ENCODE results near the gene DOCK3.

DOCK3 gene

GRCh38 chr3:51350751-51351150, 676.0 kb downstream of the DOCK3 start:
- Histone ChIP-seq H2BK15ac (replicated peaks; ENCODE audit: low read depth) (no peak overlapping the region), H2AK5ac (ENCODE audit: low read length) (no peak overlapping the region), H4K8ac (ENCODE audit: low read depth, low read length) (no peak overlapping the region), H3K36me3 (ENCODE audit: control insufficient read depth, insufficient read depth, low read length) (no peaks in the 10 kb centered on the region), H3K56ac (ENCODE audit: low read length) (no peak overlapping the region), H3K4me1 (ENCODE audit: control insufficient read depth, low read depth, low read length) (no peaks in the 10 kb centered on the region), H3K27me3 (ENCODE audit: insufficient read depth, low read length, poor library complexity) (no peaks in the 10 kb centered on the region), H4K5ac (ENCODE audit: low read length) (no peak overlapping the region), H3K9ac (ENCODE audit: low read length) (no peak overlapping the region), H3K4ac (ENCODE audit: low read depth, low read length) (no peak overlapping the region), H3K79me2 (ENCODE audit: control insufficient read depth, insufficient read depth, low read length) (no peaks in the 10 kb centered on the region), H2BK120ac (ENCODE audit: low read depth, low read length) (no peak overlapping the region), H3K18ac (ENCODE audit: low read length) (no peak overlapping the region), H3K4me3 (ENCODE audit: low read length) (no peak overlapping the region), H3K79me1 (ENCODE audit: low read length) (no peaks in the 10 kb centered on the region), H3K27ac (ENCODE audit: low read depth, low read length) (no peak overlapping the region), H2BK5ac (ENCODE audit: low read length) (no peak overlapping the region), H3K4me2 (ENCODE audit: low read length) (no peak overlapping the region), H3K23ac (ENCODE audit: low read length) (no peak overlapping the region)
- no peak for DNase-seq
- no CpG with 5 or more reads among the region's 1 CpG for WGBS (ENCODE audit: extremely low coverage, insufficient coverage, low lambda C conversion rate)

- no peaks in the 10 kb centered on the region for H3K36me3 ChIP-seq (ENCODE audit: control insufficient read depth, insufficient read depth, low read length)
- H2BK120ac ChIP-seq (ENCODE audit: low read depth, low read length) = no peak overlapping the region
- no peak overlapping the region for H3K4me3 ChIP-seq (ENCODE audit: low read length)
- no peak for DNase-seq
- H3K79me1 ChIP-seq (ENCODE audit: low read length) = no peaks in the 10 kb centered on the region
- no peaks in the 10 kb centered on the region for H3K4me1 ChIP-seq (ENCODE audit: control insufficient read depth, low read depth, low read length)
- no peak overlapping the region for H3K27ac ChIP-seq (ENCODE audit: low read depth, low read length)
- no peak overlapping the region for H4K5ac ChIP-seq (ENCODE audit: low read length)
- WGBS (ENCODE audit: extremely low coverage, insufficient coverage, low lambda C conversion rate) = no CpG with 5 or more reads among the region's 4 CpGs
- peak overlapping the region; percentile 24 for H3K23ac ChIP-seq (ENCODE audit: low read length)
- no peak overlapping the region for H3K18ac ChIP-seq (ENCODE audit: low read length)
- no peak overlapping the region for H2BK15ac ChIP-seq (replicated peaks; ENCODE audit: low read depth)
- no peak overlapping the region for H3K4me2 ChIP-seq (ENCODE audit: low read length)
- H3K56ac ChIP-seq (ENCODE audit: low read length) = no peak overlapping the region
- H3K9ac ChIP-seq (ENCODE audit: low read length) = no peak overlapping the region
- no peak overlapping the region for H2BK5ac ChIP-seq (ENCODE audit: low read length)
- no peaks in the 10 kb centered on the region for H3K79me2 ChIP-seq (ENCODE audit: control insufficient read depth, insufficient read depth, low read length)
- H3K4ac ChIP-seq (ENCODE audit: low read depth, low read length) = no peak overlapping the region
- no peak overlapping the region for H2AK5ac ChIP-seq (ENCODE audit: low read length)
- H4K8ac ChIP-seq (ENCODE audit: low read depth, low read length) = no peak overlapping the region
- H3K27me3 ChIP-seq (ENCODE audit: insufficient read depth, low read length, poor library complexity) = no peaks in the 10 kb centered on the region
These were observed 678.4 kb downstream of the DOCK3 start for GRCh38 chr3:51353131-51353530.

GRCh38 chr3:51353691-51354090, 679.0 kb downstream of the DOCK3 start:
- H3K4ac ChIP-seq (ENCODE audit: low read depth, low read length) = no peak overlapping the region
- no peaks in the 10 kb centered on the region for H3K36me3 ChIP-seq (ENCODE audit: control insufficient read depth, insufficient read depth, low read length)
- H3K9ac ChIP-seq (ENCODE audit: low read length) = no peak overlapping the region
- H2BK15ac ChIP-seq (replicated peaks; ENCODE audit: low read depth) = no peak overlapping the region
- no peak overlapping the region for H2BK5ac ChIP-seq (ENCODE audit: low read length)
- no peak overlapping the region for H3K4me2 ChIP-seq (ENCODE audit: low read length)
- H3K27me3 ChIP-seq (ENCODE audit: insufficient read depth, low read length, poor library complexity) = no peaks in the 10 kb centered on the region
- H2BK120ac ChIP-seq (ENCODE audit: low read depth, low read length) = no peak overlapping the region
- H4K5ac ChIP-seq (ENCODE audit: low read length) = no peak overlapping the region
- no peaks in the 10 kb centered on the region for H3K79me1 ChIP-seq (ENCODE audit: low read length)
- H2AK5ac ChIP-seq (ENCODE audit: low read length) = no peak overlapping the region
- WGBS (ENCODE audit: extremely low coverage, insufficient coverage, low lambda C conversion rate) = no CpG with 5 or more reads among the region's 1 CpG
- H3K27ac ChIP-seq (ENCODE audit: low read depth, low read length) = no peak overlapping the region
- no peaks in the 10 kb centered on the region for H3K4me1 ChIP-seq (ENCODE audit: control insufficient read depth, low read depth, low read length)
- H3K79me2 ChIP-seq (ENCODE audit: control insufficient read depth, insufficient read depth, low read length) = no peaks in the 10 kb centered on the region
- no peak overlapping the region for H3K4me3 ChIP-seq (ENCODE audit: low read length)
- H3K23ac ChIP-seq (ENCODE audit: low read length) = no peak overlapping the region
- DNase-seq = no peak
- H3K56ac ChIP-seq (ENCODE audit: low read length) = no peak overlapping the region
- no peak overlapping the region for H4K8ac ChIP-seq (ENCODE audit: low read depth, low read length)
- no peak overlapping the region for H3K18ac ChIP-seq (ENCODE audit: low read length)

GRCh38 chr3:51354172-51354571, 679.4 kb downstream of the DOCK3 start:
- H3K4ac ChIP-seq (ENCODE audit: low read depth, low read length) = no peak overlapping the region
- no CpG with 5 or more reads among the region's 2 CpGs for WGBS (ENCODE audit: extremely low coverage, insufficient coverage, low lambda C conversion rate)
- H2BK5ac ChIP-seq (ENCODE audit: low read length) = no peak overlapping the region
- no peak overlapping the region for H3K23ac ChIP-seq (ENCODE audit: low read length)
- H3K56ac ChIP-seq (ENCODE audit: low read length) = no peak overlapping the region
- no peak overlapping the region for H3K27ac ChIP-seq (ENCODE audit: low read depth, low read length)
- no peaks in the 10 kb centered on the region for H3K79me1 ChIP-seq (ENCODE audit: low read length)
- DNase-seq = peak; percentile 36
- no peak overlapping the region for H3K4me2 ChIP-seq (ENCODE audit: low read length)
- H3K27me3 ChIP-seq (ENCODE audit: insufficient read depth, low read length, poor library complexity) = no peaks in the 10 kb centered on the region
- H2BK120ac ChIP-seq (ENCODE audit: low read depth, low read length) = no peak overlapping the region
- H3K9ac ChIP-seq (ENCODE audit: low read length) = no peak overlapping the region
- no peak overlapping the region for H4K8ac ChIP-seq (ENCODE audit: low read depth, low read length)
- H2BK15ac ChIP-seq (replicated peaks; ENCODE audit: low read depth) = no peak overlapping the region
- H3K4me1 ChIP-seq (ENCODE audit: control insufficient read depth, low read depth, low read length) = no peaks in the 10 kb centered on the region
- H4K5ac ChIP-seq (ENCODE audit: low read length) = no peak overlapping the region
- no peaks in the 10 kb centered on the region for H3K36me3 ChIP-seq (ENCODE audit: control insufficient read depth, insufficient read depth, low read length)
- no peak overlapping the region for H2AK5ac ChIP-seq (ENCODE audit: low read length)
- H3K4me3 ChIP-seq (ENCODE audit: low read length) = no peak overlapping the region
- H3K18ac ChIP-seq (ENCODE audit: low read length) = no peak overlapping the region
- no peaks in the 10 kb centered on the region for H3K79me2 ChIP-seq (ENCODE audit: control insufficient read depth, insufficient read depth, low read length)

GRCh38 chr3:51354731-51355615, 680.2 kb downstream of the DOCK3 start:
- Histone ChIP-seq H3K4me3 (ENCODE audit: low read length) (no peak overlapping the region), H3K27ac (ENCODE audit: low read depth, low read length) (no peak overlapping the region), H4K8ac (ENCODE audit: low read depth, low read length) (no peak overlapping the region), H2AK5ac (ENCODE audit: low read length) (no peak overlapping the region), H3K4me1 (ENCODE audit: control insufficient read depth, low read depth, low read length) (no peaks in the 10 kb centered on the region), H3K9ac (ENCODE audit: low read length) (no peak overlapping the region), H3K79me1 (ENCODE audit: low read length) (no peaks in the 10 kb centered on the region), H3K23ac (ENCODE audit: low read length) (no peak overlapping the region), H2BK120ac (ENCODE audit: low read depth, low read length) (no peak overlapping the region), H3K4ac (ENCODE audit: low read depth, low read length) (no peak overlapping the region), H3K4me2 (ENCODE audit: low read length) (no peak overlapping the region), H2BK5ac (ENCODE audit: low read length) (no peak overlapping the region), H3K27me3 (ENCODE audit: insufficient read depth, low read length, poor library complexity) (no peaks in the 10 kb centered on the region), H4K5ac (ENCODE audit: low read length) (no peak overlapping the region), H2BK15ac (replicated peaks; ENCODE audit: low read depth) (no peak overlapping the region), H3K56ac (ENCODE audit: low read length) (no peak overlapping the region), H3K18ac (ENCODE audit: low read length) (no peak overlapping the region), H3K79me2 (ENCODE audit: control insufficient read depth, insufficient read depth, low read length) (no peaks in the 10 kb centered on the region), H3K36me3 (ENCODE audit: control insufficient read depth, insufficient read depth, low read length) (no peaks in the 10 kb centered on the region)
- WGBS (ENCODE audit: extremely low coverage, insufficient coverage, low lambda C conversion rate) = no CpG with 5 or more reads among the region's 9 CpGs
- DNase-seq = peak; percentile 50

All from mesendoderm (in vitro differentiated cells).